GM18861 (cell line): ENCODE results near the gene VCAN.

Experiments used
- ATAC-seq: cut with Tn5 transposase; IDR thresholded peaks from one replicate; pipeline ENCODE4 v1.9.1; 2021; ENCODE audit not compliant: unreplicated experiment

The VCAN gene

DNA sequence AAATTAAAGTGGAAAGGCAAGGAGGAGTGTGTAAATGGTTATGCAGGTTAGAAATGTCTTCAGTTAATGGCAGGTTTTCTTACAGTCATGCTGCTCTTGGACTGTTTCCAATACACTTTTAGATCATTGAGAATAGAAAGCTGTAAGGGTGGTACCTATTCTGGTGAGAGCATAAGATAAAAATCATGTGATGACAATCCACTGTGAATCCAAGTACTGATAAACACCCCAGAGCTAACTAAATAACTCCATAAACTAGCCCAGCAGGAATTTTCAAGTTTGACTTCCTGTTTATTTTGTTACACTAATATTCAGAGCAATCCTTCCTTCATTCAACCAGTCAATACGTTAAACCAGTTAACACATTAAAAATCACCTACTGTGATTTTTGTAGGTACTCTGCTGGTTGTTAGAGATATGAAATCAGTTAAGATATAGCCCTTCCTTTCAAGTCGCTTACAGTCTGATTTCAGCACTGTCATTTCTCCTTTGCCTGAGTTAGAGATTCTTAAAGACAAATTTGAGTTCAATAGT is 22.6 kb downstream of the VCAN start:
- no peak for ATAC-seq

DNA sequence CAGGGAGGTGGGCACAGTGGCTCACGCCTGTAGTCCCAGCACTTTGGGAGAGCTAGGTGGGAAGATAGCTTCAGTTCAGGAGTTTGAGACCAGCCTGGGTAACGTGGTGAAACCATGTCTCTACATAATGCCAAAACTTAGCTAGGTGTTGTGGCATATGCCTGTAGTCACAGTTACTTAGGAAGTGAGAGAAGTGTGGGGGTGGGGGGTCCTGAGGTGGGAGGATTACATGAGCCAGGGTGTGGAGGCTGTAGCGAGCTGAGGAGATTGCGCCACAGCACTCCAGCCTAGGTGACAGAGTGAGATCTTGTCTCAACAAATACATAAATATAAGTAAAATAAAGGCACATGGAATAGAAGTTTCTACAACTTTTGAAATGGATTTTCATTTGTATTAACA is 23.1 kb downstream of the VCAN start:
- no peak for ATAC-seq

DNA sequence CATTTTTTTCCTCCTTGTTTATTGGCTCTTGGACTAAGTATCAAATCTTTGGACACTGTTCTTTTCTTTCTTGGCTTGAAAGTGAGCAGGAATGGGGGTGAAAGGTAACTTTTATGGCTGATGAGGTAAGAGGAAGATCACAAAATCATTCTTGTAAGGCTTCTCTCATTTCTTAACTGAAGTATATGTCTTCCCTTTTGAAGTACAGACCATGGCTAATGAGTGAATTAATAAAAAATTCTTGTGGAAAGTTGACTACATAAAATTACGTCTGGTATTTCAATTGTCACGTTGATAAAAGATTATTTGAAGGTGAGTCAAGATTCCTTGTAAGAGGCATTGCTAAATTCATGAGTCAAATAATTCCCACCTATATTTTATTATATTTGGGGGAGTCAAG is 25.1 kb downstream of the VCAN start:
- ATAC-seq = no peak

DNA sequence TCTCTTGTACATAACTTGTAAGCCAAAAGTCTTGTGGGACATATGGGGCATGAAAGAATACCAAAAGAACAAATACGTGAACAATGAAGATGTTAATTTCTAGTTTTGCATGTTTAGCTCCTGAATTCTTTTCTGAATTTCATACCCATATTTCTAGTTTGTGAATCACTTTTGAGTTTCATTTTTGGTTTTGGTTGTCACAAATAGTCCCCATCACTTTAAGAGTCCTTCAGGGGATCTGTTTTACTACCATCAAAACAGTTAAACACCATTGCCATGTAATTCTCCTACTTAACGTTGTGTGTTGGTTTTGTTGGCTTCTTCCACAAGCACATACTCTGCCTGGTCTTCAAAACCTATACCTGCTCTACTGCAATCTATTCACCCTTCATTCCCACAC is 27.0 kb downstream of the VCAN start:
- no peak for ATAC-seq

DNA sequence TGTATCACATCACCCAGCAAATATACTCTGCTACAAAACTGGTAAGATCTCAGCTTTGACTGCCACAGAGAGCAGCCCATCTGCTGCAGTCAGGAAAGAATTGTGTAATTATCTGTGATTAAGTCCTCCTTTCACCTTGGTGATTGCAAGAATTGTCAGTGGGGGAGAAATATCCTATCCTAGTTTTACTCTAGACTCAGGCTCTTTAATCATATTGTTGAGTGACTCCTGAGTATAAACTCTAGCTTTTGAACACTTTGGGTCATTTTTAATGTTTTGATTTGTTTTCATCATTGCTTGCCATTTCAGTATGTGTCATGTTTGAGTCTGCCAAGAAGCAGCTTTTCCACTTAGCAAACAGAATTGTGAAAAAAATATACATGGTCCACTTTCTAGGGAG is 32.1 kb downstream of the VCAN start:
- no peak for ATAC-seq

DNA sequence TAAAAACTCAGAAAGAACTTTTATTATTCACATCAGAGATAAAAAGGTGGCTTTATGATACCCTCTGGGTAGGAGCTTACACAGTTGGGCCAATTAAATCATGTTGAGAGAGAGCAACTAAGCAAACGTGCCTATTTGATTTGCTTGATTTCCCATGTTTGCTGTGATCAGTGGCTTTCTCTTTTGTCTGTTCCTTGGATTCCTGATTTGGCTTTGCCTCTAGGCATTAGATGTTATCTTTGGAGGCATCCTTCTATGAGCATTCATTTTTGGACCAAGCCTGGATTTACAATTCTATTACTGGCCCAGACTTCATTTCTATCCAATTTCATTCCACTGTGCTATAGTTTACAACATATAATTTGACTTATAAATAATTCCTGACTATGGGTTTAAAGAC is 35.9 kb downstream of the VCAN start:
- ATAC-seq = no peak

DNA sequence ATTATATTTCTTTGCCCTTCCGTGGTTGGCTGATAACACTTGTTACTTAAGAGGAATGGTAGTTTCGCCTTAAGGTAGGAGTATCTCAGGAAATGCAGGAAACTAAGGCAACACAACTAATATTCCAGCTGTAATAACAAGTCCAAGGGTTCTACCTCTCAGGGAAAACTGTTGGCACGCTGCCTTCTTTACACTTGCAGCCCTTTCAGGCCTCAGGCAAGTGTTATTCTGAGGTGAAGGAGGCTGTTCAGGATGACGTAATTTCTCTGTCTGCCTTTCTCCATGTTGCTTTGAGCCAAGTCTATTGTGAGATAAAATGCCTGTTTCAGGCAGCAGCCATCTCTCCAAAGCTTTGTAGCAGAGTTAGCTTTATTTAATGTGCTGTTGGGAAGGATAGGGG is 38.0 kb downstream of the VCAN start:
- ATAC-seq = no peak

DNA sequence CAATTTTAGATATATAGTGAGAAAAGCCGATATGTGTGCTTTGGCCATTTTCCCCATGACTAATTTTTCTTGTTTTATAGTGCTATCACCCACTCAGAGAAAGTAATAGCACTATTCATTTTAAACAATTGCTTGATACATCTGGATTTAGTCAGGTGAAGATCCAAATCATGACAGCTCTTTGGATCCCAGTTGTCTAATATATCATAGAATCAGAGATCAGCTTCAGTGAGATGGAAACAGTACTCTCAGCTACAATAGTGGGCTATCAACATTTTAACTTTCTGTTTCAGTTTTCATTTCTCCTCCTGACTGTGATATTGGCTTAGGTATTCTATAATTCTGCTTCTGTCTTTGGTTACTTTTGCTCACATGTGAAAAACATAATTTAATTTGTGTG is 38.7 kb downstream of the VCAN start:
- peak; percentile 94 for ATAC-seq

DNA sequence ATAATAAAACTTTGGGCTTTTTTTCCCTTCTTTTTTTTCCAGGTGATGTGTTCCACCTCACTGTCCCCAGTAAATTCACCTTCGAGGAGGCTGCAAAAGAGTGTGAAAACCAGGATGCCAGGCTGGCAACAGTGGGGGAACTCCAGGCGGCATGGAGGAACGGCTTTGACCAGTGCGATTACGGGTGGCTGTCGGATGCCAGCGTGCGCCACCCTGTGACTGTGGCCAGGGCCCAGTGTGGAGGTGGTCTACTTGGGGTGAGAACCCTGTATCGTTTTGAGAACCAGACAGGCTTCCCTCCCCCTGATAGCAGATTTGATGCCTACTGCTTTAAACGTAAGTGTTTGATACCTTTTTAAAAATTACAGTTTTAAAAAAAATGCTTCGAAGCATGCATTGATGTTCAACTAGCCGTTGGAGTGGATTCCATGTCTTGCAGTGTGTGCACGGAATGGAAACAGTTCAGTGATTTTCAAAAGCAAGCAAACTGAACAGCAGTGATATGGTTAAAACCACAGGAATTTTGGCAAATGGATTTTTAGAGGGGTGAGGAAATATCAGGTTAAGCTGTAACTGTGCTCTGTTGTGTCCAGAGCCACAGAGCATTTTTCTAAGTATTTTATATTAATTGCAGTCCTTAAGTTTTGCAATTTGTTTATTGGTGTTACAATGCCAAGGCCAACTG is 40.7 kb downstream of the VCAN start:
- no peak for ATAC-seq

DNA sequence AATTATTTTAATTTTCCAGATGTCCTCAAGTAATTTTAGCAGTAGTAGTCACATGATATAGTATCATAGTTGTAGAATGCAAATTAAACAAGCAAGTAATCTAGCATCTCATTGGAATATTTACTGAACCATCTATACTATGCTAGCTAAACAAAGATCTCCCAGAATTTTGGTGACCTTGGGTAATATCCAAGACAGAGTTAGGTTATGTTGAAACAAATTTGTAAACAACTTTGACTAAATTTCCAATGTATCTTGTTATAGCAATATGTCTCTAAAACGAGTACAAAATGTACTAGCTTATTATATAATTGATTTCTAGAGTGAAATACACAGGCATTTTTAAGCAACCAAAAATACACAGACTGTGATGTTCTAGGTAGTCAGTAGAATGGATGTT is 41.5 kb downstream of the VCAN start:
- ATAC-seq = no peak

DNA sequence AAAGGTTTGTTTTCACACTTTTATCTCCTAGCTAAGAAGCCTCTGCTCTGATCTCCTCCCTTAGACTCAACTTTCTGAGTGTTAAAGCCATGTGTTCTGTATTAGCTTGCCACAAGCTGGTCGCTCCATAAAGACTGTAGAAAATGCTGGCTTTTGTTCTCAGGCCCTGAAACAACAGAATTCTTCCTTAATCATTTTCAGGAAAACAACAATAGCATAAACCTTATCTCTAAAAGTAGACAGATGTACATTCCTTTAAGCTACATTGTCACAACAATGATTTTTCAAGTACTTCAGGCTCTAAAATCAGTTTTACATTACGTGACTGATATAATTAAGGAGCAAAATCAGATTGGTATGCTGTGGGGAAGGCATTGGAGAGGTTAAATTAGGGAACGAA is 41.9 kb downstream of the VCAN start:
- no peak for ATAC-seq

DNA sequence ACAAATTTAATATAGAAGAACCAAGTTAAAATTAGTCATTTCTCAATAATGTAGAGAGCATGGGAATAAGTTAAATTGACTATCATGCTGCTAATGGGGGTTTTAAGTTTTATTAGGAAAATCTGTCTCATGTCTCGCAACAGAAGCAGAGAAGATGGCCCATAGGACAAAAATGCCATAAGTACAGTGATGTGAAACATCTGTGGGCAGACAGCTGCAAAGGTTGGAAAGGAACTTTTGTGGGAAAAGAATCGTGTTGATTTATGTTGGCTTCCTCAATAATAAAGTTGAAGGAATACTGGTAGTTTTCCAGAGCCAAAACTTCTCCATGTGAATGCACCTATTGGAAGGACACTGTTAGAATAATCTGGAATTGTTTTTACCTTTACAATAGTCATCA is 44.8 kb downstream of the VCAN start:
- ATAC-seq = no peak

DNA sequence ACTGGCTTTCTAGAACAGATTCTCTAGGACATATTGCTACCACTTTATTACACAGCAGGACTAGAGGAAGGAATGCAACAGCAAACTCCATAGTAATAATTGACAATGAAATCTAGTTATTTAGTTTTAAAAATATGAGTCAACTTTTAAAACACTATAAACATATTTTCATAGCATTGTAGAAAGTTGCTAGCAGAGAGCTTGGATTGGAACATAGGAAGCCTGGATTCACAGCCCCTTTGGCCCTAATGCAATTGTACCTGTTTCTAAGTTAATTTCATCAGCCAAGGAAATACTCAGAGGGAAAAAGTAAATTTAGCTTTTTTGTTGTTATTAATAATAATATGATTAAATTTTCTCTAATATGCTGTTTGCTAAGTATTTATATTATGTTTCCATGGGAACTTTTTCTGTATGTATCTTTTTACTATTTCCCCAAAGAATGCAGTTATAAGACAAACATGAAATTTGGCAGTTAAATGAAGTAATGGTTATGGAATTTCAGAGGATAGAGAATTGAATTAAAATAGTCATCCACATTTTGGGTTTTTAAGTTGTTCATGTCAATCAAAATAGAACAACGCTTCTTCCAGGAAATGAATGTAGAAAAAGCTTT is 45.6 kb downstream of the VCAN start:
- no peak for ATAC-seq

DNA sequence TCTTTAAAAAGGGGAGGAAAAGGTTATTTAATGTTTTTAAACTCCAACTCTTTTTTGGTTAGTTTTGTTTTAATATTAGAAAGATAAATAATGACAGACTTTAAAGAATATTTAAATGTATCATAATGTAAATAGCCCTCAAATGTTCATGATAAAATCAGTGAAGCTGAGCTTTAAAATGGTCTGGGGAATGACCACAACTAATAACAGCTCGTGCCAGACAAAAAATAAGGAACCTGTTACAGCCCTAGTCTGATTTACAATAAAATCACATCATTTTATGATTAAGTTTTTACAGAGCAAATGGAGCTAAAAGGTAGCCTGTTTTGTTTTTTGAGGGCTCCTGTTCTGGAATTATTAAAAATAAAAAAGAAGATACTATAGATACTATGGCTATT is 46.1 kb downstream of the VCAN start:
- no peak for ATAC-seq

DNA sequence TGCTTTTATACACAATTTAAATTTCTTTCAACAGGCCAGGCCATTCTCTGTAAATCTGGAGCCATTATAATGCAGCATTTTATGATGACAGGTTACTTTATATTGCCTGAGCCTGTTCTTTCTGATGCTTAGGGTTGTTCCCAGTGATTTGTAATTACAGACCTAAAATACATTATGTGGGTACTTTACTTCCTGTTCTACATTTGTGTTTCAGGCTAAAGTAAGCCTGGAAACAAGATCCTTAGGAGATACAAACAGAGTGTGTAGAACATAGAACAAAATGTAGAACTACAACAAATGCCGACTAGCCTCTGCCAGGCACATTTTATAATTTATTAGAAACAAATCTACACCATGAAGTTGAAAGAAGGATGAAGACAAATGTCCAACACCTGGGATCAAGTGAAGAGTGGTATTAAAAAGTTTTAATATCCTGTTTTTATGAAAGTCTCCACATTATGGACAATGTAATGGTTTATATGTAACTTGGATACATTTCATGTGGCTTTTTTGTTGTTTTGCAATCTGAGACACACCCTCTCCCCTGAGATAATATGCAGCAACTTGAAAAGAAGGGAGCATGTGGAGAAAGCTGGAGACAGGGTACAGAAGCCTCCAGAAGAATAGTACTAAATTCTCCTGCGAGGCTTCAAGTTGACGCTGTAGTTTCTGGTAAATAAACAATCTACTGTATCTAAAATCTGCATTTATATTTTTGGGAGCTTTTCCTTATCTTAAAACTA is 46.9 kb downstream of the VCAN start:
- ATAC-seq = no peak

DNA sequence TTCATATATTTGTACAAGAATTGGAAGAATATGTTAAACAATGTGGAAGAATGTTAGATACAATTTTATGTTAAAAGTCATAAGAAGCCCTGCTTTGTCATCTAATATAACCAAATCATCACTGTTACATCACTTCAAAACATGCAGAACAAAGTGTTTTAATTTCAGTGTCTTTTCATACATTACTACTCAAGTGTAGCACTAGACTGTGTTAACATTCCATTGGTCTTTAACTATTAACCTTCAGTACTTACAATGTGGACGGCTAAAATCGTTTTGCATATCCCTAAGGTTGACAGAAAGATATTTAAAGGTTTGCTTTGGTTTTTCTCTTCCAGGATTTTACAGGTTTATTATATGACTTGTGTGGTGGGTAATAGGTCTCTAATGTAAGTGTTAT is 50.9 kb downstream of the VCAN start:
- ATAC-seq = no peak

DNA sequence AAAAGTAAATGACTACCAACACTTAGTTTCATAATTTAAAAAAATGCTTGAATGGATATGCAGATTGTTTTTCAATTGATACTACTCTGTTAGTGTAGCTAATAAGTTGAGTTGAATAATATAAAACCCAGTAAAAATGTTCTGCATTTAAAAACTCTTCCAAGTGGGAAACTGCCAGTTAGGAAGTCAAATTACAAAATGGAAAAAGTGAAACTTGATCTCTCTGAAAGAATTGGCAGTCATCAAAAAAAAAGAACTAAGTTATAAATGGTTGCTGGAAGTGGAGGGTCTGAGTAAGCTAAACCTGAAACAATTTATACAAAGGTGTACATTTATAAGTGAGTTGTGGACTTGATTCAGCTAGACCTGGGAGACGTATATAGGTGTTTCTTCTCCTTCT is 52.4 kb downstream of the VCAN start:
- ATAC-seq = no peak

DNA sequence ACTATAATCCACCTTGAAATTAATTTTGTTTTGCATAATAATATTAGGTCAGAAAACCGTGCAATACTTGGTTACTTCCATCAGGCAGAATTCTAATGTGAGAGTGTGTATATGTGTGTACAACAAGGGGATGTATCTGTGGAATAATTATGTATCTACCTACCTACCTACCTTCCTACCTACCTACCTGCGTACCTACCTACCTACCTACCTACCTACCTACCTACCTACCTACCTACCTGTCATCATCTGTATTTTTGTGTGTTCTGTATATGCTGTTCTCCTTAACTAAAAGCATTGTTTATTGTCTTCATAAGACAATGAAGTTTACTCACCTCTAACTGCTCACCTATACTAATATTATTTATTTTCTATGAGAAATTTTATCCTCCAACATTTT is 52.8 kb downstream of the VCAN start:
- ATAC-seq = no peak

DNA sequence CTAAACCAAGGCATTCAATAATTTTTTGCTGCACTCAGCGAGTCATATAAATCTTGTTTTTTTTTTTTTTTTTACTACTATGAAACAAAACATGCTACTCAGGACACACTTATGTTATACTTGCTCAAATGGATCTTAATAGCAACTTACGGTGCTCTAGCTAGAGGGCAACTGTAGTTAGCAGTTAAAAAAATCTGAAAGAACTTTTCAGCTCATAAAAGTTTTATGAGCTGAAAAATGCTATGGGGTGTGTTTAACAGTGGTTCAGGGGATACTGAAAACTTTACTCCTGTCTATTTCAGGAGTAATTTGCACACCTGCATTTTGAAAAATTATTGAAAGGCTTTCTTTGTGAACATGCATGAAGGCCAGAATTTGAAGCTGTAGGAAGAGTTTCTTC is 53.4 kb downstream of the VCAN start:
- ATAC-seq = no peak

DNA sequence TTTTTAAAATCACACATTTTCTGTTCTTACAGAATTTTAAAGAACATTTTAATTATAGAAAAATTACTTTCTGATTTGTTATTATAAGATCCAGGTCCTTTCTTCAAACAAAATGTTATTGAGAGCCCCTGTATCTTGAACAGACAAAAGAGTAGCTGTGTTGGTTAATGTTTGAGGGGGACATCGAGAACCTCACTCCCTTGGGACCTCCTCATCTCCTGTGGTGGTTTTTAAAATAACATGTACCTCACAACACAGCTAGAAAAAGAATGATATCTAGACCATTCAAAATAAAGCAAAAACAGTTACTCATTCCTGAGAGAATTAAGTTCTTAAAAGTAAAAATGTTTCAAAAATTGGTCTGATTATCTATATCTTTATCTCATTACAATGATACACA is 54.7 kb downstream of the VCAN start:
- ATAC-seq = peak; percentile 76

DNA sequence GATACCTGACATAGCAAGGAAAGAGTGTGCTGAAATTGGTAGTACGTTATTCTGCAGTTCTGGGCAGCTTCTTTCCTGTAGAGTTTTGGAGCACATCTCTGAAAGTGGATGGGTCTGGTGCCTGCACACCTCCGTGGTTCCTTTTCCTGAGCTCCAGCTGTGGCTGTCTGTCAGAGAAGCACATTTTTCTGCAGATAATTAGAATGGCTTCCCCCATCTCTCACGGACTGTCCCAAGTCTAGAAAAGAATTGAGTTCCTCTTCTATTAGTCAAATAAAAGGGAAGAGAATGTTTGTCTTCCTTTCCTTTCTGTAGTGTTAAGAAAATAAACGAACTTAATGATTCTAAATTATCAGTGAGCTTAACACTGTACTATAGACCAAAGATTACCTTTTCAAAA is 55.7 kb downstream of the VCAN start:
- no peak for ATAC-seq

DNA sequence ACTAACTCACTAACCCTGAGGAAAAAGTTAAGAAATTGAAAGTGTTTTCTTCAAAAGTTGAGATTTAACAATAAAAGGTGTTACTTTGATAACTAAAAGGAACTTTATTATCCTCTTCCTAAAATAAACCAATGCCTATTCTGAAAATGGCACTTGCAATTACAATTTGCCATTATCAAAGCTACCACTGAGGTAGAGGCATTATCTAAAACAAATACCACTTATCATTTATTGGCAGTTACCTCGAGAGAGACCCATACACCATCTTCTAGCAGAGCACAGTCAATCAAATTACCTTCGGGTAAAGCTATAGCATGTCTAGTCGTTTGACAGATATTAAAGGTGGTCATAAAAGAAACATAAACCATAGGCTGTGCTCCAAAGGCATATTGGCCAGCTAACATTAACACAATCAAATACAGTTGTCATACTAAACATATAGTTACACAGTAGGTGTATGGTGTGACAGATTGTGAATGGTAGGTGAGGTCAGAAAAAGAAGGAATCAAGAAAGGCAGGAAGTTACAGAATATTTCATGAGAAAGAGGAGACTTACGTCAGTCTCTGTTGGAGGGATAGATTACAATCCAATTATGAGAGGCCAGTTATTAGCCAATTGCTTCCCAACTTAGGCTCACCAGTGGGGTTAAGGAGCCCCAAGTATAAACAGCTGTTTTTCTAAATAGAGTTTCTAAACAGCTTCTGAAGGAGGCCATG is 56.3 kb downstream of the VCAN start:
- no peak for ATAC-seq
